GM12878 (cell line): Measurements from ENCODE around the gene DAPK2. TPM values are rescaled to one million over a fixed set of nuclear protein-coding genes. Genes with fewer than 3 reads are reported as not detected.

Experiments
- ATAC-seq: fragments of 200-7000 bp; cut with Tn5 transposase; 3 replicates; pipeline ENCODE4 v1.9.1; 2020; ENCODE audit warnings: mild to moderate bottlenecking, moderate library complexity
- Bru-seq: library from RNA; stranded (reverse); fragments of 400-500 nt; gene quantifications from one replicate; lab custom pipeline; 2021; lab: Mats Ljungman, UMichigan
- BruChase-seq, 2 experiments: library from RNA; stranded (reverse); fragments of 400-500 nt; gene quantifications; one replicate each; lab custom pipeline; 2021; lab: Mats Ljungman, UMichigan
- BruUV-seq: library from RNA; stranded (reverse); fragments of 400-500 nt; replicated peaks from 2 replicates; lab custom pipeline; 2021; lab: Mats Ljungman, UMichigan
- CTCF ChIA-PET: fragments of 300-600 bp; sonication (Branson Sonifier 250); formaldehyde crosslinking; extraction: SDS; loops from one replicate; lab custom pipeline; 2021; ENCODE audit warnings: inconsistent platforms; lab: Yijun Ruan, JAX
- POLR2A ChIA-PET: fragments of 350-600 bp; formaldehyde crosslinking; extraction: SDS; loops from one replicate; lab custom pipeline; 2021; ENCODE audit warnings: inconsistent platforms; lab: Charles Lee
- RAD21 ChIA-PET: fragments of 300-600 bp; sonication (Branson Sonifier 250); formaldehyde crosslinking; loops from one replicate; lab custom pipeline; 2023; ENCODE audit warnings: antibody characterized with exemption; ENCODE audit not compliant: unreplicated experiment; lab: Charles Lee
- SMC1A ChIA-PET: fragments of 300-600 bp; sonication (Branson Sonifier 250); formaldehyde crosslinking; loops from one replicate; lab custom pipeline; 2023; ENCODE audit not compliant: unreplicated experiment, uncharacterized antibody; lab: Charles Lee
- DNase-seq: peaks from one replicate; pipeline ENCODE4 v3.0.0-alpha.2; 2011; ENCODE audit warnings: low read depth, low spot score
- FAIRE-seq: peaks from 3 replicates; lab custom pipeline; 2011; peaks lifted over from hg19 to GRCh38; lab: Jason Lieb, UNC
- H2AFZ ChIP-seq: 2 replicates; pipeline ENCODE4 v1.6.0; 2011; ENCODE audit warnings: low read depth, low read length, control low read depth; ENCODE audit not compliant: control insufficient read depth
- H3K27ac ChIP-seq: 2 replicates; pipeline ENCODE4 v1.5.1; 2011; ENCODE audit warnings: control low read depth; ENCODE audit not compliant: control insufficient read depth, insufficient read depth
- H3K27me3 ChIP-seq, 2 experiments: replicated peaks in 1 of 2; 2 replicates each; pipeline versions ENCODE4 v1.6.0 to v1.6.1; 2011; ENCODE audit warnings: low read length in 1 of 2; ENCODE audit not compliant: control insufficient read depth in 2 of 2, insufficient read depth in 2 of 2
- H3K36me3 ChIP-seq, 2 experiments: 2 replicates each; pipeline ENCODE4 v1.5.1; 2011; ENCODE audit warnings: low read length in 1 of 2; ENCODE audit not compliant: control insufficient read depth in 2 of 2, insufficient read depth in 2 of 2
- H3K4me1 ChIP-seq: 2 replicates; pipeline ENCODE4 v1.6.1; 2011; ENCODE audit warnings: mild to moderate bottlenecking, low read length, moderate library complexity, mixed read lengths; ENCODE audit not compliant: control insufficient read depth, insufficient read depth
- H3K4me2 ChIP-seq: 2 replicates; pipeline ENCODE4 v1.6.0; 2011; ENCODE audit warnings: control low read depth; ENCODE audit not compliant: control insufficient read depth, insufficient read depth
- H3K4me3 ChIP-seq: fragments of 200-600 bp; sonication (generic); 2 replicates; pipeline ENCODE4 v1.5.1; 2016
- H3K79me2 ChIP-seq: 2 replicates; pipeline ENCODE4 v1.6.0; 2011; ENCODE audit warnings: low read length; ENCODE audit not compliant: control insufficient read depth, insufficient read depth
- H3K9ac ChIP-seq: 2 replicates; pipeline ENCODE4 v1.8.0; 2011; ENCODE audit warnings: low read length, control low read depth, mixed read lengths; ENCODE audit not compliant: control insufficient read depth, insufficient read depth
- H3K9me3 ChIP-seq: replicated peaks from 3 replicates; pipeline ENCODE4 v1.5.1; 2011; ENCODE audit warnings: mild to moderate bottlenecking, low read length; ENCODE audit not compliant: control insufficient read depth, insufficient read depth
- H4K20me1 ChIP-seq: 2 replicates; pipeline ENCODE4 v1.6.0; 2011; ENCODE audit not compliant: control insufficient read depth, insufficient read depth
- DPF2 ChIP-seq: fragments of 450-650 bp; IDR thresholded peaks from 2 replicates; pipeline ENCODE4 v1.6.1; 2017; ENCODE audit warnings: mild to moderate bottlenecking
- EED ChIP-seq: sonication (generic); IDR thresholded peaks from 2 replicates; pipeline ENCODE4 v1.6.1; 2016; ENCODE audit warnings: antibody characterized with exemption, low read depth
- EGR1 ChIP-seq, 2 experiments: IDR thresholded peaks; 1 replicate in 1 of 2; 2 replicates in 1 of 2; pipeline ENCODE4 v1.6.1; 2011 to 2012; ENCODE audit warnings: low read depth in 2 of 2, low read length in 2 of 2, borderline replicate concordance in 1 of 2, mild to moderate bottlenecking in 1 of 2, moderate library complexity in 1 of 2
- GATAD2B ChIP-seq: fragments of 450-650 bp; conservative IDR thresholded peaks from 2 replicates; pipeline ENCODE4 v1.6.1; 2017; ENCODE audit warnings: low read depth, mild to moderate bottlenecking, moderate library complexity
- IKZF1 ChIP-seq: fragments of 450-650 bp; conservative IDR thresholded peaks from 2 replicates; pipeline ENCODE4 v1.6.1; 2017; ENCODE audit warnings: antibody characterized with exemption, mild to moderate bottlenecking
- MXI1 ChIP-seq: fragments of 150-350 bp; IDR thresholded peaks from 2 replicates; pipeline ENCODE4 v1.6.1; 2011; ENCODE audit warnings: low read depth, mild to moderate bottlenecking, inconsistent platforms, low read length, improper control_type of control experiment
- NFXL1 ChIP-seq: fragments of 450-650 bp; IDR thresholded peaks from 2 replicates; pipeline ENCODE4 v1.6.1; 2017; ENCODE audit warnings: antibody characterized with exemption, mild to moderate bottlenecking, borderline replicate concordance
- POLR2A ChIP-seq: IDR thresholded peaks from 2 replicates; pipeline ENCODE4 v1.6.1; 2011; ENCODE audit warnings: low read depth, mild to moderate bottlenecking, low read length
- RAD21 ChIP-seq: IDR thresholded peaks from 2 replicates; pipeline ENCODE4 v1.6.1; 2011; ENCODE audit warnings: mild to moderate bottlenecking, low read depth, low read length, moderate library complexity; ENCODE audit not compliant: insufficient read depth
- SMARCA5 ChIP-seq: fragments of 450-650 bp; IDR thresholded peaks from 2 replicates; pipeline ENCODE4 v1.6.1; 2017; ENCODE audit warnings: mild to moderate bottlenecking
- SMC3 ChIP-seq: IDR thresholded peaks from 2 replicates; pipeline ENCODE4 v1.6.1; 2011; ENCODE audit warnings: low read length, improper control_type of control experiment, borderline replicate concordance
- ZZZ3 ChIP-seq: IDR thresholded peaks from 2 replicates; pipeline ENCODE4 v1.6.1; 2011; ENCODE audit warnings: low read depth; ENCODE audit not compliant: control insufficient read depth, insufficient read length
- WGBS: methylation state at CpG from one replicate; pipeline ENCODE4 v1.1.6; 2016; ENCODE audit warnings: low lambda C conversion rate; ENCODE audit not compliant: insufficient replicate concordance, insufficient coverage; ENCODE audit errors: missing lambda C conversion rate; 5-methylcytosine and 5-hydroxymethylcytosine counted together
- in situ Hi-C: fragments of 300-500 bp; cut with MboI; formaldehyde crosslinking; loops from 9 replicates; pipeline ENCODE4 v1.14.3; 2018; ENCODE audit warnings: mixed read lengths
- intact Hi-C: fragments of 100-400 bp; cut with micrococcal nuclease; formaldehyde crosslinking; loops from one replicate; pipeline ENCODE4 v1.14.2; 2022; ENCODE audit not compliant: unreplicated experiment
- long read RNA-seq, 2 experiments: library from polyadenylated mRNA; unstranded; transcript quantifications; one replicate each; pipeline ENCODE4 v2.0.0, GENCODE V29; 2019 to 2020
- polyA minus RNA-seq, 3 experiments: library from RNA; depleted of rRNA, polyadenylated mRNA; stranded (reverse); fragments of >200 nt; gene quantifications; 2 replicates each; pipeline ENCODE4 v1.2.3, GENCODE V29; 2011
- polyA plus RNA-seq, 11 experiments: library from polyadenylated mRNA; depleted of rRNA in 4 of 11; unstranded in 6 of 11; stranded (reverse) in 5 of 11; fragments of >200 nt; fragmentation: Nextera tagmentation in 4 of 11; fragmentation: Illumina TruSeq in 1 of 11; extraction: Ambion mirVana in 4 of 11; extraction: Trizol in 1 of 11; gene quantifications; 1 replicate in 1 of 11; 2 replicates in 10 of 11; pipeline versions ENCODE4 v1.2.1 to v1.2.3, GENCODE V29; 2011 to 2016; ENCODE audit warnings: inconsistent platforms in 2 of 11, missing spikeins in 2 of 11, low read depth in 1 of 11
- total RNA-seq, 4 experiments: library from RNA; depleted of rRNA in 3 of 4; stranded (reverse); fragments of >200 nt in 3 of 4; fragmentation: Illumina TruSeq in 1 of 4; extraction: Trizol in 1 of 4; gene quantifications; 2 replicates each; pipeline versions ENCODE4 v1.2.1 to v1.2.3, GENCODE V29; 2013 to 2021
- TF ChIP-seq, protein P1 (sequence below), 3 experiments: IDR thresholded peaks in 2 of 3; conservative IDR thresholded peaks in 1 of 3; 2 replicates each; pipeline ENCODE4 v1.5.1; 2011; ENCODE audit warnings: low read depth in 3 of 3, low read length in 3 of 3, mild to moderate bottlenecking in 3 of 3, control low read depth in 2 of 3, moderate library complexity in 2 of 3, inconsistent platforms in 1 of 3, mixed read lengths in 1 of 3; ENCODE audit not compliant: control insufficient read depth in 2 of 3, insufficient read depth in 1 of 3; ENCODE audit errors: extremely low read depth in 1 of 3
- TF ChIP-seq, protein P2 (sequence below): fragments of 450-650 bp; conservative IDR thresholded peaks from 2 replicates; pipeline ENCODE4 v1.6.1; 2017; ENCODE audit warnings: mild to moderate bottlenecking, moderate library complexity

Gene DAPK2
- total RNA-seq (2013; cell fraction: nucleolus; rRNA removed) = 20.9 and 25.3 TPM in 2 replicates
- total RNA-seq (2014; rRNA removed) (5.4 and 8.4 TPM in 2 replicates), total RNA-seq (2014; rRNA removed; fragmentation: Illumina TruSeq; extraction: Trizol) (3.8 and 4.8 TPM in 2 replicates), total RNA-seq (2021) (5.6 and 5.9 TPM in 2 replicates), polyA plus RNA-seq (2011; rRNA removed) (2.9 and 4.3 TPM in 2 replicates), polyA plus RNA-seq (2014; fragmentation: Illumina TruSeq; extraction: Trizol) (3.4 and 6.1 TPM in 2 replicates), polyA plus RNA-seq (2014; fragmentation: Nextera tagmentation; extraction: Ambion mirVana) (under 1 TPM; 0.69 to 0.75 TPM), polyA plus RNA-seq (2014; rRNA removed) (5.5 and 6.6 TPM in 2 replicates), polyA plus RNA-seq (2016; fragmentation: Nextera tagmentation; extraction: Ambion mirVana) (1 to 10 TPM; 3.3 to 4.4 TPM), polyA minus RNA-seq (2011; rRNA and poly(A)+ RNA removed) (3.6 and 6.2 TPM in 2 replicates), Bru-seq, nascent RNA (percentile 63 among the genes with signal in this experiment), BruChase-seq, experiment 1, labeled RNA remaining after a 6-hour chase (percentile 68 among the genes with signal in this experiment), BruChase-seq, experiment 2, labeled RNA remaining after a 2-hour chase (percentile 62 among the genes with signal in this experiment)
- 2.9 TPM for polyA plus RNA-seq (2011; ENCODE audit: low read depth)
- polyA plus RNA-seq (2011; cell fraction: cytosol; rRNA removed) = 5.8 and 7.7 TPM in 2 replicates
- polyA plus RNA-seq (2011; cell fraction: nucleus; rRNA removed) = 14.9 and 15.7 TPM in 2 replicates
- 6.3 and 6.4 TPM in 2 replicates for polyA plus RNA-seq (2012)
- 1.6 and 3.8 TPM in 2 replicates for polyA minus RNA-seq (2011; cell fraction: cytosol; rRNA and poly(A)+ RNA removed)
- polyA minus RNA-seq (2011; cell fraction: nucleus; rRNA and poly(A)+ RNA removed) = 3.6 and 6.7 TPM in 2 replicates
- long read RNA-seq, experiment 1, partial matches to known transcripts = 0 of 7 reads
- long read RNA-seq, experiment 1, other reads (novel, unspliced or antisense) = 3 of 7 reads
- long read RNA-seq, experiment 2, transcript DAPK2-202 (12 exons, 1,741 nt) = major isoform, 11 of 21 reads
- long read RNA-seq, experiment 2, partial matches to known transcripts = 2 of 21 reads
- long read RNA-seq, experiment 2, other reads (novel, unspliced or antisense) = 8 of 21 reads

DNA sequence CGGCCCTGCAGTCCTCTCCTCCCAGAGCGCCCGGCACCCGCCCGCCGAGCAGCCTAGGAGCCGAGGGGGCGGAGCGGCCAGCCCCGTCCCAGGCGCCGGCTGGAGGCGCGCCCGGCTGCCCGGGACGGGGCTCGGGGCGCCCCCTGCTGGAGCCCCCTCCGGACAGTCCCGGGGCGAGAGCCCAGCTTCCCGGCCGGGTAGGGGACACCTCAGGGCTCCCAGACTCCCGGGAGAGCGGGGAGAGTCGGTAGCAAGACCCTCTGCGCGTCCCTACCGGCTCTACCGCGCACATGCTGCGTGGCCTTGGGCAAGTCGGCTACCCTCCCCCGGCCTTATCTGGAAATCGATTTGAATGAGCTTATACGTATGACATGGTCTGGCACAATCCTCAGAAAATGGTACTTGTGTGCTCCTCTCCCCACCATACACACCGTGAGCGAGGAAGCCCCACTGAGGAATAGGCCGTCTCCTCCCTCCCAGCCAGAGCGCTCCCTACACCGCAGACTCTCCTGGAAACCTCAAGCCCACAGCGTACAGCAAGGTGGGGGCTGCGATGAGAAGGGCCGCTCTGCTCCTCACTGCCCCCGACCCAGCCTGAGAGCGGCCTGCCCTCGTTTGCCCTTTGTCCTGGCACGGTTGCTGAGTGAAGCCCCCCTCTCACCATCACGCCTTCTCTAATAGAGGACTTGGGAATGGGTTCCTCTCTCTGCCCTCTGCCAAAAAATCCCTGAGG is at the start of gene DAPK2:
TSS of gene DAPK2 (minus strand) at position 65 of the 733 bp plus-strand sequence. CDS start 6,224 bp downstream, outside the sequence.
- POLR2A ChIA-PET = interaction anchor here (0.6 to 4.2 kb wide), 5 partner anchors 9 to 294 kb away, joined by 3 to 19 read pairs (median 6); no protein-coding TSS in a partner anchor
- H3K79me2 ChIP-seq = peaks cover 29% of the 10 kb centered on the region
- FAIRE-seq = no peak
- H3K9me3 ChIP-seq = no peaks in the 10 kb centered on the region
- peak within 1 kb of the TSS; percentile 69 for H3K4me3 ChIP-seq
- peak within 1 kb of the TSS; percentile 31 for H3K9ac ChIP-seq
- SMC1A ChIA-PET = interaction anchor here (0.7 to 8.9 kb wide), 24 partner anchors 17 to 319 kb away, joined by 3 to 79 read pairs (median 4); no protein-coding TSS in a partner anchor
- no TSS peak for BruUV-seq
- H3K4me1 ChIP-seq = peaks cover 36% of the 10 kb centered on the region
- DNase-seq = no peak
- no peaks in the 10 kb centered on the region for H3K36me3 ChIP-seq
- no peaks in the 10 kb centered on the region for H3K27me3 ChIP-seq
- H3K27ac ChIP-seq = peak within 1 kb of the TSS; percentile 55
- H2AFZ ChIP-seq = peak within 1 kb of the TSS; percentile 82
- peak within 1 kb of the TSS; percentile 79 for H3K4me2 ChIP-seq
- CTCF ChIA-PET = interaction anchor here (0.6 to 6.6 kb wide), 46 partner anchors 8 to 458 kb away, joined by 3 to 65 read pairs (median 6); partner anchors contain the start of genes CIAO2A and HERC1
- in situ Hi-C loops = no loop called here
- H4K20me1 ChIP-seq = no peaks in the 10 kb centered on the region
- ATAC-seq = peak; percentile 79
- intact Hi-C loops = loop anchor here (2.0 to 5.0 kb wide), 2 partner anchors 220 to 294 kb away; no protein-coding TSS in a partner anchor
- WGBS = 16% methylated on average over 43 of the region's 50 CpGs
- RAD21 ChIA-PET = interaction anchor here (0.6 to 8.3 kb wide), 31 partner anchors 10 to 581 kb away, joined by 3 to 104 read pairs (median 4); no protein-coding TSS in a partner anchor
- TF ChIP-seq POLR2A (no peak; the same call in 1 of the 2 replicates), EED (no peak), EGR1 (IDR thresholded peaks at IDR 0.05; ENCODE audit: borderline replicate concordance in 1 of 2, low read depth in 2 of 2, low read length in 2 of 2) (peak in 1 of 2 experiments; percentile 38; a peak in 1 of 3 replicates), MXI1 (peak; percentile 32; the same call in 1 of the 2 replicates), SMARCA5 (peak; percentile 83; the same call in 1 of the 2 replicates), ZZZ3 (no peak), SMC3 (peak; percentile 59), IKZF1 (peak; percentile 90), NFXL1 (no peak), GATAD2B (0 out of 2 replicates have a peak, but pooled peaks have one; percentile 66), DPF2 (peak; percentile 54; the same call in 1 of the 2 replicates), RAD21 (peak; percentile 67)
- TF ChIP-seq, protein P1, sequence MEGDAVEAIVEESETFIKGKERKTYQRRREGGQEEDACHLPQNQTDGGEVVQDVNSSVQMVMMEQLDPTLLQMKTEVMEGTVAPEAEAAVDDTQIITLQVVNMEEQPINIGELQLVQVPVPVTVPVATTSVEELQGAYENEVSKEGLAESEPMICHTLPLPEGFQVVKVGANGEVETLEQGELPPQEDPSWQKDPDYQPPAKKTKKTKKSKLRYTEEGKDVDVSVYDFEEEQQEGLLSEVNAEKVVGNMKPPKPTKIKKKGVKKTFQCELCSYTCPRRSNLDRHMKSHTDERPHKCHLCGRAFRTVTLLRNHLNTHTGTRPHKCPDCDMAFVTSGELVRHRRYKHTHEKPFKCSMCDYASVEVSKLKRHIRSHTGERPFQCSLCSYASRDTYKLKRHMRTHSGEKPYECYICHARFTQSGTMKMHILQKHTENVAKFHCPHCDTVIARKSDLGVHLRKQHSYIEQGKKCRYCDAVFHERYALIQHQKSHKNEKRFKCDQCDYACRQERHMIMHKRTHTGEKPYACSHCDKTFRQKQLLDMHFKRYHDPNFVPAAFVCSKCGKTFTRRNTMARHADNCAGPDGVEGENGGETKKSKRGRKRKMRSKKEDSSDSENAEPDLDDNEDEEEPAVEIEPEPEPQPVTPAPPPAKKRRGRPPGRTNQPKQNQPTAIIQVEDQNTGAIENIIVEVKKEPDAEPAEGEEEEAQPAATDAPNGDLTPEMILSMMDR (IDR thresholded peaks at IDR 0.05 in 2 of 3, conservative IDR thresholded peaks at IDR 0.05 in 1 of 3; ENCODE audit: control insufficient read depth in 2 of 3, extremely low read depth in 1 of 3, insufficient read depth in 1 of 3, low read depth in 3 of 3, low read length in 3 of 3) = peak; percentile 71 to 81 (median 74)
- TF ChIP-seq, protein P2, sequence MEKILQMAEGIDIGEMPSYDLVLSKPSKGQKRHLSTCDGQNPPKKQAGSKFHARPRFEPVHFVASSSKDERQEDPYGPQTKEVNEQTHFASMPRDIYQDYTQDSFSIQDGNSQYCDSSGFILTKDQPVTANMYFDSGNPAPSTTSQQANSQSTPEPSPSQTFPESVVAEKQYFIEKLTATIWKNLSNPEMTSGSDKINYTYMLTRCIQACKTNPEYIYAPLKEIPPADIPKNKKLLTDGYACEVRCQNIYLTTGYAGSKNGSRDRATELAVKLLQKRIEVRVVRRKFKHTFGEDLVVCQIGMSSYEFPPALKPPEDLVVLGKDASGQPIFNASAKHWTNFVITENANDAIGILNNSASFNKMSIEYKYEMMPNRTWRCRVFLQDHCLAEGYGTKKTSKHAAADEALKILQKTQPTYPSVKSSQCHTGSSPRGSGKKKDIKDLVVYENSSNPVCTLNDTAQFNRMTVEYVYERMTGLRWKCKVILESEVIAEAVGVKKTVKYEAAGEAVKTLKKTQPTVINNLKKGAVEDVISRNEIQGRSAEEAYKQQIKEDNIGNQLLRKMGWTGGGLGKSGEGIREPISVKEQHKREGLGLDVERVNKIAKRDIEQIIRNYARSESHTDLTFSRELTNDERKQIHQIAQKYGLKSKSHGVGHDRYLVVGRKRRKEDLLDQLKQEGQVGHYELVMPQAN = 0 out of 2 replicates have a peak, but pooled peaks have one; percentile 41
